Measurements from ENCODE around the gene ECT2L. TPM values are rescaled to one million over a fixed set of nuclear protein-coding genes. Genes with fewer than 3 reads are reported as not detected.

ECT2L gene
- total and polyA plus RNA-seq, 2 of the 4 experiments (the other 2 are of a cell fraction) = not detected

GRCh38 chr6:138868181-138868580, 72.3 kb downstream of the ECT2L start:
- Histone ChIP-seq H3K9me1 (ENCODE audit: insufficient read depth, low read length) (no peaks in the 10 kb centered on the region), H3K36me3 (ENCODE audit: control insufficient read depth, insufficient read depth, low read length) (no peaks in the 10 kb centered on the region), H3K79me1 (ENCODE audit: low read depth in 1 of 2, low read length in 2 of 2) (no peaks in the 10 kb centered on the region), H4K91ac (ENCODE audit: insufficient read depth, low read depth, low read length) (no peak overlapping the region), H3K18ac (ENCODE audit: low read depth, low read length) (no peak overlapping the region), H2BK20ac (ENCODE audit: low read depth, low read length) (no peak overlapping the region), H4K8ac (ENCODE audit: low read depth in 2 of 2, low read length in 2 of 2) (no peak overlapping the region), H2BK15ac (ENCODE audit: low read depth, low read length) (no peak overlapping the region), H2AK9ac (replicated peaks; ENCODE audit: low read depth, low read length, poor library complexity) (no peak overlapping the region), H3K14ac (replicated peaks; ENCODE audit: low read depth, low read length) (no peak overlapping the region), H3K56ac (ENCODE audit: extremely low read depth, insufficient read depth, low read length) (no peak overlapping the region), H2BK120ac (ENCODE audit: low read depth, low read length) (no peak overlapping the region), H2AK5ac (ENCODE audit: low read depth, low read length) (no peak overlapping the region), H3K4me3 (ENCODE audit: insufficient read depth, low read depth, low read length) (no peak overlapping the region), H3K27me3 (ENCODE audit: control insufficient read depth, insufficient read depth, low read length) (peaks cover 8% of the 10 kb centered on the region), H3K4me2 (ENCODE audit: low read depth, low read length) (no peak overlapping the region), H3K4ac (ENCODE audit: low read depth, low read length) (no peak overlapping the region), H2AFZ (replicated peaks; ENCODE audit: low read length, poor library complexity) (no peak overlapping the region), H3K27ac (ENCODE audit: insufficient read depth, low read length) (no peak overlapping the region), H2BK5ac (ENCODE audit: low read depth, low read length, poor library complexity, severe bottlenecking) (no peak overlapping the region), H4K5ac (ENCODE audit: low read depth, low read length) (no peak overlapping the region), H3K4me1 (ENCODE audit: control insufficient read depth, insufficient read depth, low read length) (no peaks in the 10 kb centered on the region), H3K9me3 (ENCODE audit: control insufficient read depth, insufficient read depth, low read length) (no peaks in the 10 kb centered on the region), H3K23ac (ENCODE audit: low read depth, low read length) (no peak overlapping the region), H3K9ac (ENCODE audit: low read depth, low read length) (no peak overlapping the region), H4K20me1 (ENCODE audit: insufficient read depth, low read length) (no peaks in the 10 kb centered on the region)
- dilution Hi-C loops (cut with HindIII; ENCODE audit: low sequenced_read_pairs, unreplicated experiment) (no loop called here), in situ Hi-C loops (cut with MboI; ENCODE audit: low sequenced_read_pairs) (no loop called here), intact Hi-C loops (cut with micrococcal nuclease) (no loop called here)
- ChIA-PET POLR2A (ENCODE audit: unreplicated experiment) (no interaction called here), CTCF (no interaction called here)
- no peak for TF ChIP-seq SMC3 (IDR thresholded peaks at IDR 0.05; ENCODE audit: low read depth, low read length)
- no peak for TF ChIP-seq RFX5 (IDR thresholded peaks at IDR 0.05; ENCODE audit: low read depth, low read length)
- no peak for TF ChIP-seq BHLHE40 (IDR thresholded peaks at IDR 0.05; ENCODE audit: low read depth, low read length)
- TF ChIP-seq CTCF (conservative IDR thresholded peaks at IDR 0.05; ENCODE audit: low read depth, low read length) = no peak
- no peak for TF ChIP-seq RCOR1 (IDR thresholded peaks at IDR 0.05; ENCODE audit: insufficient replicate concordance, low read length)
- TF ChIP-seq NFE2L2 (IDR thresholded peaks at IDR 0.05; ENCODE audit: low read depth, low read length) = no peak
- no peak for TF ChIP-seq FOS (IDR thresholded peaks at IDR 0.05; ENCODE audit: low read depth, low read length)
- TF ChIP-seq MAFK (IDR thresholded peaks at IDR 0.05; ENCODE audit: low read depth, low read length) = no peak
- TF ChIP-seq MAZ (IDR thresholded peaks at IDR 0.05; ENCODE audit: borderline replicate concordance, low read depth, low read length) = no peak
- no peak for TF ChIP-seq CEBPB (IDR thresholded peaks at IDR 0.05; ENCODE audit: low read depth, low read length)
- no peak for TF ChIP-seq RAD21 (IDR thresholded peaks at IDR 0.05; ENCODE audit: low read length)
- TF ChIP-seq USF2 (IDR thresholded peaks at IDR 0.05; ENCODE audit: low read depth, low read length) = no peak
- no peak for TF ChIP-seq POLR2A (IDR thresholded peaks at IDR 0.05; ENCODE audit: low read depth, low read length)
- DNase-seq = no peak
- BruUV-seq (replicated peaks) = no TSS peak
- ATAC-seq (ENCODE audit: low read depth) = no peak
